ENCODE results near the gene SLC35F1. TPM values are rescaled to one million over a fixed set of nuclear protein-coding genes. Genes with fewer than 3 reads are reported as not detected.
"Not testable (repeated sequence)": the region's sequence is repeated elsewhere in the genome, so short reads cannot be mapped to it uniquely, and the experiment has no call there.

SLC35F1 gene
- under 1 TPM; 0.17 to 0.79 (median 0.49) TPM for polyA plus RNA-seq

DNA sequence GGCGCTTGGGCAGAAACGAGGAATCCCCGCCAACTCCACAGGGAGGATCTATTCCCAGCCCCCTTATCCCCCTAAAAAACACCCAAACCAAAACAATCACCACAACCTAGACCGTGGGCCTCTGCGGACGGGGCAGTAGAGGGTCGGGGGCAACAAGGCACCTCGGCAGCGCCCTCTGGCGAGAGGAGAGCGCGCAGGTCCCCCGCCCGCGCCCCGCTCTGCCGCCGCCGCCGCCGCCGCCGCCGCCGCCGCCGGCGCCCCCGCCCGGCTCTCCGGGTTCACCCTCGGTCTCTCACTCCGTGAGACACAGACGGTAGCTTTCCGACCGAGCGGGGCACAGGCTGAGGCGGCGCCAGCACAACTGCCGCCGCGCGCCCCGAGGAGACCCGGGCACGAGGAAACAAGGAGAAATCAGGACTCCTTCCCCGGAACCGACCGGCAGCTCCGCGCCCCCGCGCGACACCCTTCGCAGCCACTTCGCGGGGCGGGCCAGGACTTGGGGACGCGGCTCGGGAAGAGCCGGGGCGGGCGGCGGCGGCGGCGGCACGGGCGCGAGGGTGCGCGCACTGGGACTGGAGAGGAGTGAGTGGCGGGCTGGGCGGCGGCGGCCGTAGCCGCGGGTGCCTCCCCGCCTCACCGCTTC is at the start of gene SLC35F1:
Gene SLC35F1 (plus strand): TSS at position 307 of the 643 bp plus-strand sequence.
- WGBS, 3 donors, result 0 to 1% (median 0%) methylated on average over 20 to 82 of the region's 82 CpGs
- no peak within 1 kb of the TSS for H3K27ac ChIP-seq (ENCODE audit: low read depth, low read length)

GRCh38 chr6:117858601-117859000 is 48.5 kb upstream of the SLC35F1 start:
- WGBS, 3 donors, result 63 to 78% (median 73%) methylated on average over 2 of the region's 2 CpGs
- not testable (repeated sequence) for H3K27ac ChIP-seq (ENCODE audit: low read depth, low read length)

GRCh38 chr6:117861545-117861944 is 45.5 kb upstream of the SLC35F1 start:
- WGBS, 3 donors, result 83 to 90% (median 87%) methylated on average over 3 of the region's 3 CpGs
- no peak overlapping the region for H3K27ac ChIP-seq (ENCODE audit: low read depth, low read length)

GRCh38 chr6:117866561-117866960 is 40.5 kb upstream of the SLC35F1 start:
- no peak overlapping the region for H3K27ac ChIP-seq (ENCODE audit: low read depth, low read length)
- 49 to 63% (median 58%) methylated on average over 4 of the region's 4 CpGs for WGBS, 3 donors

- no peak overlapping the region for H3K27ac ChIP-seq (ENCODE audit: low read depth, low read length)
- 78 to 83% (median 81%) methylated on average over 4 of the region's 4 CpGs for WGBS, 3 donors
These were observed 36.4 kb upstream of the SLC35F1 start for GRCh38 chr6:117870486-117871242.

DNA sequence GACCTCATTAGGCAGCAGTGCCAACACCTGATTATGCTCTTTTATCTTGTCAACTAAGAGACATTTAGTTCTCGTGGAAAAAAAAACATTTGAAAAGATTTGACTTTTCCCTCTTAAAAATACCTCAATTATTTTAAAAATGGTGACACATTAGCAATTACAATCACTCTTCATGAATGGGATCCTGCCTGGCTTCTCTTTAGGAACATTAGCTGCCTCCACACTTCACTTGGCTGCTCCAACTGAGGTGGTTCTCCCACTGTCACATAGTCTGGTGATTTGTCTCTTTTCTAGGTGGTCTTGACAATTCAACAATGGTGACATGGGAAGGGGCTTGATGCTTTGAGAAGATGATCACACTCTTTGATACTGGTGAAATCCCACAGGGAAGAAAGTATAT is 26.2 kb upstream of the SLC35F1 start:
- 30 to 56% (median 35%) methylated on average over 1 of the region's 1 CpG for WGBS, 3 donors
- H3K27ac ChIP-seq (ENCODE audit: low read depth, low read length), result no peak overlapping the region

- H3K27ac ChIP-seq (ENCODE audit: low read depth, low read length), result no peak overlapping the region
These were observed 16.9 kb upstream of the SLC35F1 start for GRCh38 chr6:117890172-117890571.

DNA sequence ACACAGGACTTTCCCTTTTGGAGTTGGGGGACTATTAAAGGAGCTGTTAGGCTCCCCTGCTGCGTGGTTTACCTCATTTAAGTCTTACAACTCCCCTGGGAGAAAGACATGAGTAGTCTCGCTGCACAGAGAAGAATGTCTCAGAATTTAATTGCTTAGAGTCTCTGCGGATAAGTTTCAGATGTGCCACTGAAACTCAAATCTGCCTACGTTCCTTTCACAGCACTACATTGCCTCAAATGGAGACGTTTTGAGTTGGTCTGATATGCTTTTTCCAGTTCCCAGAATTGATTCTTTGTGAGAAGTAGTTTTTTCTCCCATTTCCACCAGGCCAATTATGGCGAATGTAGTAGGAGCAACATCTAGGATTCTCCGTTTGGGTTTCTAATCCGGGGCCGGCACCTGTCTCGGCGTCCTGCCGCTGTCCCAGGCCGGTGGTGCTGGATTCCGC is 532 bp upstream of the SLC35F1 start:
- H3K27ac ChIP-seq (ENCODE audit: low read depth, low read length), result no peak overlapping the region
- 5 to 9% (median 6%) methylated on average over 14 of the region's 14 CpGs for WGBS, 3 donors

DNA sequence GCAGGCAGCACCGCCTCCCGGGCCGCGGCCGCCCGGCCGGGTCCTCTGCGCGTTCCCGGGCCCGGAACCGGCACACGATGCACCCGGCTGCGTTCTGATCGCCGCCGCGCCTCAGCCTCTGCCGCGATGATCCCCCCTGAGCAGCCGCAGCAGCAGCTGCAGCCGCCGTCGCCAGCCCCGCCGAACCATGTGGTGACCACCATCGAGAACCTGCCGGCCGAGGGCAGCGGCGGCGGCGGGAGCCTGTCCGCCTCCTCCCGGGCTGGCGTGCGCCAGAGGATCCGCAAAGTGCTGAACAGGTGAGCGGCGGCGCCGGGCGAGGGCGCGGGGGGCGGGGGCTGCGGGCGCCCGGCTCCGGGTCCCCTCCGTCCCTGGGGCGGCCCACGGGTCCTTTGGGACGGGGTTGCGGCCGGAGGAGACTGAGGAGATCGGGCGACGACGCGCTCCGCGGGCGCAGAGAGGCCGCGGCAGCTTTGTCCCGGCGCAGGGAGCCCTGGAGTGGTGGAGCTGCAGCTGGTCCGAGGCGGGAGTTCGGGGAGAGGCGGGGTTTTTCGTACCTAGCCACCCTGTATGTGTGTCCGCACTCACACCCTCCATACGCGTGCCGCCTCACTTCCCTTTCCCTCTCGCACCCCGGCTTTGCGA is 659 bp downstream of the SLC35F1 start:
- 0 to 1% (median 1%) methylated on average over 59 to 81 of the region's 81 CpGs for WGBS, 3 donors
- H3K27ac ChIP-seq (ENCODE audit: low read depth, low read length), result no peak overlapping the region

DNA sequence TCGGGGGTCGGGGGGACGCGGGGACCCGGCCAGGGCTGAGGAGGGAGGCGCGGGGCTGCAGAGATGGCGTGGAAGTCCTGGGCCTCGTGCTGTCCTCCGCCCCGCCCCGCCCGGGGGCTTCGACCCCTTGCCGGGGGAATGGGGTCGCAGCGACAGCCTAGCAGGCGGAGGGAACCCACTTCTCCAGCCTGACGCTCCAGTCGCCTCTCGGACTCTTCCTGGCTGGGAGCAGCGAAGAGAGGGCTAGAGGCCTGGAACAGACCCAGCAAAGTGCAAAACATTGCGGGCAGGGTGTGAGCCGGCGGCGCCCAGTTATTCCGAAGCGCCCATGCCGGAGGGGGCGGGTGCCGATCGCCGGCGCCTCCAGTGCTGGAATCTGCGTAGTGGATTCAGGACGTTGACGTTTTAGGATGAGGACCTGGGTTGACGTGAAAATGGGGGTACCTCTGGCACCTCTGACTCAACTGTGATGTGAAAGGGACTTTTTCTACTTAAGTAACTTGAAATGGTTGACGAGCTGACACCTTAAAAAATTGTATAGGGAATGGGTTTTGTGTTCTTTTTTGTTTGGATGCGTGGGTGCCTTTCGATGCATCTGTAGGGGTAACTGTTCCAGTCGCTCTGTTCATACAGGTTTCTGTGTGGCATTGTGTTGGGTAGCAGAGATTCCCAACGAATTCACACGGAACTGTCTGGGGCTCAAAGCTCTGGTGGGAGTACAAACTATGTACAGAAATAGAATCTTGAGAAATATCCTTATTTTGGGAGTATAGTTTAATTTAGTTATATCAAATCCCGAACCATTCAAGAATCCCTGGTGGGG is 1.4 kb downstream of the SLC35F1 start:
- WGBS, 3 donors, result 9 to 10% (median 9%) methylated on average over 34 to 45 of the region's 45 CpGs
- no peak overlapping the region for H3K27ac ChIP-seq (ENCODE audit: low read depth, low read length)

DNA sequence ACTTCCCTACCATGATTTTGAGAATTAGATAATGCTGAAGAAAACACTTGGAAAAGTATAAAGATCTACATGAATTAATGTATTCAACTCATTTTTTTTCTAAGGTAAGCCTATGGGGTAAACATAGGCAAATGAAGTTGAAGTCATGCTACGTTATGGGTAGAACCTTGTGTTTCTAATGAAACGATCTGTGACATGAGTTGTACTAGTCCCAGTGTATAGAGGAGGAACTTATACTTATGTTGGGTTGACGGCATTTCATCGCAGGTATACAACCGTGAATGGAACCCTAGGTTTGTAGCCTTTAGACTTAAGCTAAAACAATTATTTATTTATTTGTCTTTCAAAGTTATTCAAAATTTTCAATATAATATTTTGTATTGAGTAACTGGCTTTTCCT is 2.6 kb downstream of the SLC35F1 start:
- no peak overlapping the region for H3K27ac ChIP-seq (ENCODE audit: low read depth, low read length)
- WGBS, 3 donors, result 93 to 96% (median 96%) methylated on average over 5 of the region's 5 CpGs

GRCh38 chr6:117910549-117910948 is 3.5 kb downstream of the SLC35F1 start:
- H3K27ac ChIP-seq (ENCODE audit: low read depth, low read length), result no peak overlapping the region
- 86 to 91% (median 86%) methylated on average over 4 of the region's 4 CpGs for WGBS, 3 donors

- WGBS, 3 donors, result 43 to 83% (median 81%) methylated on average over 1 of the region's 1 CpG
These were observed 4.1 kb downstream of the SLC35F1 start for GRCh38 chr6:117911150-117911549.

GRCh38 chr6:117911660-117912059 is 4.6 kb downstream of the SLC35F1 start:
- WGBS, 3 donors, result 82 to 92% (median 85%) methylated on average over 1 of the region's 1 CpG
- H3K27ac ChIP-seq (ENCODE audit: low read depth, low read length), result no peak overlapping the region

More at GRCh38 chr6:117911150-117911549, 4.1 kb downstream of the SLC35F1 start:
- H3K27ac ChIP-seq (ENCODE audit: low read depth, low read length), result no peak overlapping the region

GRCh38 chr6:117915846-117916245 is 8.8 kb downstream of the SLC35F1 start:
- 64 to 72% (median 70%) methylated on average over 4 of the region's 4 CpGs for WGBS, 3 donors

GRCh38 chr6:117916483-117916882 is 9.4 kb downstream of the SLC35F1 start:
- 91 to 100% (median 93%) methylated on average over 1 of the region's 1 CpG for WGBS, 3 donors
- H3K27ac ChIP-seq (ENCODE audit: low read depth, low read length), result no peak overlapping the region

More at GRCh38 chr6:117915846-117916245, 8.8 kb downstream of the SLC35F1 start:
- H3K27ac ChIP-seq (ENCODE audit: low read depth, low read length), result no peak overlapping the region

- no peak overlapping the region for H3K27ac ChIP-seq (ENCODE audit: low read depth, low read length)
- 78 to 86% (median 84%) methylated on average over 2 of the region's 2 CpGs for WGBS, 3 donors
These were observed 10.1 kb downstream of the SLC35F1 start for GRCh38 chr6:117917176-117917575.

- no peak overlapping the region for H3K27ac ChIP-seq (ENCODE audit: low read depth, low read length)
- WGBS, 3 donors, result 59 to 70% (median 65%) methylated on average over 5 of the region's 5 CpGs
These were observed 11.4 kb downstream of the SLC35F1 start for GRCh38 chr6:117918454-117918853.

All from adipose tissue (tissue), 3 donors.